Right cardiac atrium (tissue), 5 donors: ENCODE measurements around the gene CSRNP3. TPM values are rescaled to one million over a fixed set of nuclear protein-coding genes. Genes with fewer than 3 reads are reported as not detected.

Experiments
- ATAC-seq, 2 donors: fragments of 200-7000 bp; cut with Tn5 transposase; one replicate each; pipeline versions ENCODE4 v1.8.0 to v1.9.1; 2020; ENCODE audit warnings: moderate library complexity in 2 of 2, mild to moderate bottlenecking in 1 of 2
- DNase-seq, 3 donors: peaks; one replicate each; pipeline ENCODE4 v3.0.0-alpha.2; 2020
- H3K27ac ChIP-seq: one replicate; pipeline ENCODE4 v1.5.1; 2013; ENCODE audit warnings: mild to moderate bottlenecking, low read length, control low read depth, moderate library complexity
- H3K27me3 ChIP-seq: one replicate; pipeline ENCODE4 v1.6.1; 2013; ENCODE audit not compliant: control insufficient read depth, insufficient read depth
- H3K4me1 ChIP-seq: one replicate; pipeline ENCODE4 v1.6.1; 2013; ENCODE audit warnings: low read length; ENCODE audit not compliant: control insufficient read depth, insufficient read depth
- H3K4me3 ChIP-seq: one replicate; pipeline ENCODE4 v1.5.1; 2013; ENCODE audit warnings: low read length, control low read depth
- H3K9me3 ChIP-seq: one replicate; pipeline ENCODE4 v1.6.1; 2013; ENCODE audit warnings: low read length; ENCODE audit not compliant: control insufficient read depth
- WGBS: extraction: QIAGEN DNeasy Blood & Tissue Kit; methylation state at CpG from one replicate; pipeline ENCODE4 v1.1.7; 2013; 5-methylcytosine and 5-hydroxymethylcytosine counted together
- intact Hi-C, 4 donors: fragments of 100-400 bp; cut with DNase I; formaldehyde crosslinking; loops; one replicate each; pipeline versions ENCODE4 v1.11.0 to v1.14.0; 2022 to 2023
- polyA plus RNA-seq: library from polyadenylated mRNA; stranded (reverse); fragments of 200-250 nt; gene quantifications from one replicate; pipeline ENCODE4 v1.2.3, GENCODE V29; 2013
- total RNA-seq, 4 donors: library from RNA; stranded (reverse); fragmentation: NEBNext Ultra II Directional; extraction: Animal tissue kit (Norgen Biotek cat#: 25700); gene quantifications; one replicate each; pipeline ENCODE4 v1.2.1, GENCODE V29; 2021
- donor health status: healthy with polysubstance abuse.
- donor health status: DM: no; HTN: yes; CAD: no.
- donor health status: DM: no; HTN: no; CAD: no.
- donor health status: DM: no; HTN: yes; CAD: no; lungs with severe emphysema.
- donor health status: DM: yes; HTN: yes; CAD: no.

Gene CSRNP3
- total and polyA plus RNA-seq, 5 donors, result 1.6 to 9.6 (median 6.1) TPM

DNA sequence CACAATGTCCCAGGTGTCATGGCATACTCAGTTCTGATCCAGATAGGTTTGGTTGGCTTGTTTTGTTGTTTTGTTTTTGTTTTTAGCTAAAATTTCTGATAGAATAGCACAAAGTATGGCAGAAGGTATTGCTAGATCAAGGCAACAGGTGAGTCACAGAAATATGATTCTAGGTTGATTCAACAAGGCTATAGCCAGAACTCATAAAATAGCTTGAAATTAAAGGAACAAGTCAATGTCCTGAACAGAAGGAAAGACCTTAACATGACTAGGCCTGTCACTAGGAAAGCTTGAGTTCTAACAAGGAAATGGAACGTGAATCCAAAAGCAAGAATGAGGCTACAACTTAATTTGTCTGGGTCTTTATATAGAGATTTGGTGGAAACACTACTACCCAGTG, 167.5 kb downstream of the CSRNP3 start:
- no peaks in the 10 kb centered on the region for H3K27me3 ChIP-seq
- intact Hi-C loops, result no loop called here

DNA sequence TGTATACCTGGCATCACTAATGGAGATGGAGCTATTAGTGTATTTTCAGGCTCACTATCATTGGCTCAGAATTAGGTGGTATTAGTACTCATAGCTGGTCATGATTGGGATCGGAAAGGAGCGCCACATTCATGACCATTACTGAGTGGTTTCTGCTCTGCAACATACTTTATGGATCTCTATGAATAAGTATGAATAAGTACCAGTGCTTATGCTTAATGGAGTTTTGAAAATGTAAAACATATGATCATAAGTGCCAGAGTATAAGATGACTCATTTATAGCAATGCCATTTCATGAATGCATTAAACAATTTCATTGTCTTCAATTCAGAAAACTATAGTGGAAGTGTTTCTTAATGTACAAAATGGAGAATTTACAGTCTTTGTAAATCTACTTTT, 167.9 kb downstream of the CSRNP3 start:
- Histone ChIP-seq H3K4me3 (no peak overlapping the region), H3K27me3 (no peaks in the 10 kb centered on the region), H3K4me1 (no peaks in the 10 kb centered on the region), H3K27ac (no peak overlapping the region), H3K9me3 (no peaks in the 10 kb centered on the region)
- intact Hi-C loops, result no loop called here
- 97% methylated on average over 2 of the region's 2 CpGs for WGBS
- ATAC-seq (no peak), DNase-seq (no peak)

More for the DNA sequence above, 167.5 kb downstream of the CSRNP3 start:
- Histone ChIP-seq H3K4me1 (no peaks in the 10 kb centered on the region), H3K4me3 (no peak overlapping the region), H3K9me3 (no peaks in the 10 kb centered on the region), H3K27ac (no peak overlapping the region)
- WGBS, result 100% methylated on average over 1 of the region's 1 CpG
- ATAC-seq, result no peak
- DNase-seq, result no peak

DNA sequence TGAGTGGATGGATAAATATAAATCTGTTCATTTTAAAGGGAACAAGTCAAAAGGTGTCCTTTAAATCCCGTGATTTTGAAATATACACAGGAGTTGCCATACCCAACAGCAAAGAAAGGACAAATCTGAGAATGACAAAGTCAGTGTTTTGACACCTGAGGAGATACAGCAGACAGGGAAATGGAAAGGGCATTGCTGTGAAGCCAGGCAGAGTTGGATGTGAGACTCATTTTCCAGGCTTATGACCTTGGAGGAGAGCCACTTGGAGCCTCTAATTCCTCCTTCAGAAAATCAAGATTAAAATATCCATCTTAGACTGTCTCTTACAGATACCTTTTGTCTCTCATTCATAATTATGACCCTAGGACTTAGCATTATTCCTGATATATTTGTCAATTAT, 170.0 kb downstream of the CSRNP3 start:
- no peak for ATAC-seq
- Histone ChIP-seq H3K27me3 (no peaks in the 10 kb centered on the region), H3K27ac (no peak overlapping the region), H3K4me3 (no peak overlapping the region), H3K9me3 (no peaks in the 10 kb centered on the region), H3K4me1 (no peaks in the 10 kb centered on the region)
- WGBS, result 80% methylated on average over 1 of the region's 1 CpG
- no peak for DNase-seq
- intact Hi-C loops, result no loop called here

DNA sequence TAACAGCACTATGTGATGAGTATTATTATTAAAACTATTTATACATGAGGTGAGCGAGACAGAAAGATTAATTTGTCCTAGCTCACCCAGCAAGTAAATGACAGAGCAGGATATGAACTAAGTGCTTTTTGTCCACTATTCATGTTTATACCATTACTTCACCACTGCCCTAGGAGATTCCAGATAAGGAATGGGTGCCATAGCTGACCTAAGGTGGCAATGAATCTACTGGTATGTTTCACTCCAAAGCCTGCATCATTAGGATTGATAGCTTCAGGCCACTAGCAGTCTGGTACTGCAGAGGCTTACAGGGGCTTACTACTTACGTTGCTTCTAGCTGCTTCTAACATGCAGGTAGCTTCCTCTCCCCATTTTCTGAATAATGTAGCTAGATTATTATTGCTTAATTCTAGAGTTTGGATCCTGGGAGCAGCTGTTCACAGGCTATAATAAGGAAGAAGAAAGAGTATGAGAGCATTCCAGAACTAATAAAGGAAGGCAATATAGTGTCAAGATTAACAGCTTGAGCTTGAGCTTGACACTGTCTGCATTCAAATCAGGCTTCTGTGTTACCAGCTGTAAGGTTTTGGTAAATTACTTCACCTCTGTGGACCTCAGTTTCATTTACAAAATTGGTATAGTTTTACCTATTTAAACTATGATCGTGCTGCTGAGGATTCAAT, 170.9 kb downstream of the CSRNP3 start:
- 81% methylated on average over 3 of the region's 3 CpGs for WGBS
- Histone ChIP-seq H3K27me3 (no peaks in the 10 kb centered on the region), H3K4me3 (no peak overlapping the region), H3K4me1 (no peaks in the 10 kb centered on the region), H3K27ac (no peak overlapping the region), H3K9me3 (no peaks in the 10 kb centered on the region)
- DNase-seq (no peak), ATAC-seq (no peak)
- intact Hi-C loops, result no loop called here

DNA sequence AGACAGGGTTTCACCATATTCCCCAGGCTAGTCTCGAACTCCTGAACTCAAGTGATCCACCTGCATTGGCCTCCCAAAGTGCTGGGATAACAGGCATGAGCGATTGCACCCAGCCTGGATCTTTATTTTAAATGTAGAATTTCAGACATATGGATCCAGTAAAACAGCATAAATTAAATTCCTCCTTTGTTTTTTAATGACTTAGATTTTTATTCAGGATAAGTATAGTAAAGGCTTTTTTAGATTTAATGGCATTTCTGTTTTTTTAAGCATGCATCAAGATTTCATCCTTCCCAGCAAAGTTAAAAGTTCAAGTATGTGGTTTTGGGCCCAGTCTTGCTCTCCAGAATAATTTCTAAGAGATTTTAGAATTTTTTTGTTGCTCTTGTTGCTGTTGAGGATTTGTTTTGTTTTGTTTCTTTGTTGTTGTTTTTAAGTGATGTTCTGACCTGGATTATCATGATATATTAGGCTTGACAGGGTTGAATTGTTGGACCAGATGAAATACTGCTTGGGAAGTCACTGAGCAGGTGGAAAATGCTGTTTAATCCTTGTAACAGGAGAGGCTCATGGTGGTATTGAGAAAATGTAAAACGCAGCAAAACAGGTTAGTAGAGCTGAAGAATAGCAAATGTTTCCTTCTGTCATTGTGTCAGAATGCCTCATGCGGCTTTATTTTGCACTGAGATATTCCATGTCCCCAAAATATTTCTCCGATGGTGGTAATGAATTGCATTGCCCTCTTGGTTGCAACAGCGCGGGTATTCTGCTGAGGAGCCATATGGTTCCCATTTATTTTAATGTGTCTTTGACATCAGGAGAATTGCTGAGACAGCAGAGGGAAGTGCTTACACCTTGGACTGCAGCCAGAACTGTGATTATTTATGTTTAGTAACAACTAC, 176.7 kb downstream of the CSRNP3 start:
- intact Hi-C loops, result no loop called here
- Histone ChIP-seq H3K27me3 (no peaks in the 10 kb centered on the region), H3K27ac (no peak overlapping the region), H3K4me3 (no peak overlapping the region), H3K9me3 (no peaks in the 10 kb centered on the region), H3K4me1 (no peaks in the 10 kb centered on the region)
- WGBS, result 71% methylated on average over 7 of the region's 7 CpGs
- no peak for ATAC-seq
- DNase-seq, result no peak

DNA sequence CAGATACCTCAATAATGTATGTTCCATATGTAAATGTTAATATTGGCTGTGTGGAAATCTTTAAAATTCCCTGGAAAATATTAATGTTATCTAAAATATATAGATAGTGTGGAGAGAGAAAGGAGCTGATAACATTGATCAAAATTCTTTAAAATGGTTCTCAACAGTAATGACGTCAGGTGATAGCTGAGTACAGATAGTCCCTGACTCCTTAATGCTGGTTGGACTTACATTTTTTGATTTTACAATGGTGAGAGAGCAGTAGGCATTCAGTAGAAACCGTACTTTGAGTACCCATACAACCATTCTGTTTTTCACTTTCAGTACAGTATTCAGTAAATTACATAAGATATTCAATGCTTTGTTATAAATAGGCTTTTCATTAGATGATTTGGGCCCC, 177.9 kb downstream of the CSRNP3 start:
- WGBS, result 90% methylated on average over 2 of the region's 2 CpGs
- H3K4me3 ChIP-seq, result no peak overlapping the region

DNA sequence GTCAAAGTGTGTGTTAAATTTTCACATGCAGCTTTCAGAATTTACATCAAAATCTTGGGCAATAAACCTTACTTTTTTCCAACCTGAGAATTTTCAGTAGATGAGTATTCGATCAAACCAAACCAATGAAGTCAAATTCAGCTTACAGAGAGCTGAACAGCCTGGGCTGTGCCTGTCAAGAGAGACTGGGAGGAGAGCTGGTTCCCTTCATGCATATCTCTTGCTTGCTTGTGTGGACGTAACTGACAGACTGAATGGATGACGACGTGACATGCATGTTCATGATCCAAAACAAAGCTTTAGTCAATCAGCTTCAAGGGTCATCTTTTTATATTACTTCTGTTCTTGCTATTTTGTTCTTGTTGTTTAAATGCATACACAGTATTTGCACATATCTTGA, 179.3 kb downstream of the CSRNP3 start:
- ATAC-seq (no peak), DNase-seq (no peak)
- WGBS, result 55% methylated on average over 4 of the region's 4 CpGs
- intact Hi-C loops, result no loop called here
- no peaks in the 10 kb centered on the region for H3K4me1 ChIP-seq
- H3K27me3 ChIP-seq, result no peaks in the 10 kb centered on the region
- H3K27ac ChIP-seq, result no peak overlapping the region
- H3K4me3 ChIP-seq, result no peak overlapping the region
- no peaks in the 10 kb centered on the region for H3K9me3 ChIP-seq

More for the DNA sequence above, 177.9 kb downstream of the CSRNP3 start:
- DNase-seq, result no peak
- no peaks in the 10 kb centered on the region for H3K27me3 ChIP-seq
- no peaks in the 10 kb centered on the region for H3K4me1 ChIP-seq
- no peaks in the 10 kb centered on the region for H3K9me3 ChIP-seq
- no peak overlapping the region for H3K27ac ChIP-seq
- ATAC-seq, result no peak
- intact Hi-C loops, result no loop called here

DNA sequence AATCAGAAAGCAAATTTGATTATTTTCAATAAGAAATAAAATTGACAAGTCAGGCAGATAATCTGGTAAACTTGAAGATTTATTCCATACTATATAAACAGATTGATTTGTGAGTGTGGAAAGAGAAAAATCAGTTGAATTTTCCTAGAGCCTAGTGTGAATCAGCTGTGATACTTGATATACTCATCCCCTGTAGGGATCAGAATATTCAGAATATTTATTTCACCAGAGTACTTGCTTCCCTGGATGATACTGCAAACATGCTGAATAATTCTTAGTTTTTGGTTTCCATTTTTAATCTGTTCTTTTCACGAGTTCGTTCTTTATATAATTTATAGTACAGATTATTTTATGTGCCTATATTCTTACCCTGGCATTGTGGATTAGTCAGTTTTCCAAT, 181.7 kb downstream of the CSRNP3 start:
- Histone ChIP-seq H3K4me1 (no peaks in the 10 kb centered on the region), H3K27me3 (no peaks in the 10 kb centered on the region), H3K4me3 (no peak overlapping the region), H3K9me3 (no peaks in the 10 kb centered on the region), H3K27ac (no peak overlapping the region)
- DNase-seq (no peak), ATAC-seq (no peak)
- intact Hi-C loops, result no loop called here
- WGBS, result 94% methylated on average over 2 of the region's 2 CpGs

DNA sequence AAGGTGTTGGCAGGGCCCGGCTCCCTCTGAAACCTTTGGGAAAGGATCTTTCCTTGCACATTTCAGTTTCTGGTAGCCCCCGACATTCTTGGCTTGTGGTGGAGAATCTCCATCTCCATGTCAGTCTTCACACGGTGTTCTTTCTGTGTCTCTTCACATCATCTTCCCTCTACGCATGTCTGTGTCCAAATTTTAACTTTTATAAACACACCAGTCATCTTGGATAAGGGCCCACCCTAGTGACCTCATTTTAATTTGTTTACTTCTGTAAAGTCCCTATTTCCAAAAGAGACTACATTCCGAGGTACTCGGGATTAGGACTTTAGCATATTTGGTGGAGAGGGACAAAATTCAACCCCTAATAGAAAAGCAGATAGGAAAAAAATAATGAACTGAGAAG, 186.2 kb downstream of the CSRNP3 start:
- H3K9me3 ChIP-seq, result no peaks in the 10 kb centered on the region
- DNase-seq (peak in 1 of 3 donors; percentile 41), ATAC-seq (peak in 1 of 2 donors; percentile 50)
- H3K27ac ChIP-seq, result peak overlapping the region; percentile 36
- WGBS, result 63% methylated on average over 6 of the region's 6 CpGs
- intact Hi-C loops, result no loop called here
- no peaks in the 10 kb centered on the region for H3K27me3 ChIP-seq
- H3K4me1 ChIP-seq, result no peaks in the 10 kb centered on the region
- H3K4me3 ChIP-seq, result peak overlapping the region; percentile 16

DNA sequence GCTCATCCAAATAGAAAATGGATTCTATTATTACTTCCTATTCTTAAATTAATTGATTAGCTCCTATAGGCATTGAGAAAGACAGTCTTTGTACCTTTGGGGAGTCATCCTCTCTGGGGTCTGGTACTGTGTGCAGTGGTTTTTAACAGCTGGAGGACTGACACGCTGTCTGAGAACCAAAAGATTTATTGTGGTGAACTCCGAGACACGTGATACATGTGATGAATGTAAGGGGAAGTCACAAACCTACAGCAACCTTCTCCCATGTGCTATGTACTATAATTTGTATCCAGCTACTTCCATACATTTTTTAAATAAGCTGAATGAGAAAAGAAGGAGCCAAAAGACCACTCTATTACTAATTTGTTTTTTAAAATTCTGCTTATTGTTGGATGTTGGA, 190.9 kb downstream of the CSRNP3 start:
- ATAC-seq, result no peak
- intact Hi-C loops, result no loop called here
- WGBS, result 82% methylated on average over 3 of the region's 3 CpGs

DNA sequence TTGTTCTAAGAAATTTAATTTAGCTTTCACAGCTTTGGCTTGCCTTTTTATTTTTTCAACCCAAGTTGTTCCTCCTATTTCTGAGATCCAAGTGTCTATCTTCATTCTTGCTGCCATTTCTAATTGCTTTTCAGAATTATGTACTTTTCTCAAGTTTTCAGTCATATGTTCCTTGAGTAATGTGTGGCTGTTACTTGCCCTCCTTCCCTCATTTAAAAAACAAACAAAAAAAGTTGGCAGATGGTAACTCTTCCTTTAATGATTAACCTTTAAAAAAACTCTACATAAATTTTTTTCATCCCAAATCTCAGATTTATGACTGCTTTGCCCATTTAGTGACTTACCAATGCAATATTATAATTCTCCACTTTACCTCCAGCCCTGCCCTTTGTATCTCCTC, 193.2 kb downstream of the CSRNP3 start:
- H3K4me1 ChIP-seq, result no peaks in the 10 kb centered on the region
- intact Hi-C loops, result no loop called here
- H3K4me3 ChIP-seq, result no peak overlapping the region
- no peaks in the 10 kb centered on the region for H3K9me3 ChIP-seq
- no peak overlapping the region for H3K27ac ChIP-seq
- H3K27me3 ChIP-seq, result no peaks in the 10 kb centered on the region
- ATAC-seq (no peak), DNase-seq (no peak)

More for the DNA sequence above, 190.9 kb downstream of the CSRNP3 start:
- H3K4me1 ChIP-seq, result no peaks in the 10 kb centered on the region
- H3K4me3 ChIP-seq, result no peak overlapping the region
- no peak overlapping the region for H3K27ac ChIP-seq
- H3K9me3 ChIP-seq, result no peaks in the 10 kb centered on the region
- no peak for DNase-seq
- no peaks in the 10 kb centered on the region for H3K27me3 ChIP-seq
